HepG2 (cell line): Measurements from ENCODE around the gene LRRC8D. TPM values are rescaled to one million over a fixed set of nuclear protein-coding genes. Genes with fewer than 3 reads are reported as not detected.

Experiments
- ARID2 ChIP-seq: sonication (generic); formaldehyde crosslinking; IDR thresholded peaks from 2 replicates; pipeline ENCODE4 v1.8.1; 2022; ENCODE audit warnings: mild to moderate bottlenecking, missing genetic modification reagents, borderline replicate concordance
- ARID3A ChIP-seq: IDR thresholded peaks from 2 replicates; pipeline ENCODE4 v1.6.1; 2012; ENCODE audit warnings: low read depth, low read length, improper control_type of control experiment
- CREB1 ChIP-seq, 2 experiments: fragments of 450-650 bp in 1 of 2; IDR thresholded peaks; 2 replicates each; pipeline ENCODE4 v1.6.1; 2016 to 2017; ENCODE audit warnings: control low read depth in 1 of 2, mild to moderate bottlenecking in 1 of 2, missing compliant biosample characterization in 1 of 2, missing genetic modification characterization in 1 of 2
- CREM ChIP-seq, 2 experiments: sonication (generic) in 1 of 2; formaldehyde crosslinking in 1 of 2; IDR thresholded peaks; 2 replicates each; pipeline versions ENCODE4 v1.4.0 to v1.6.1; 2016 to 2020; ENCODE audit warnings: antibody characterized with exemption in 1 of 2, mild to moderate bottlenecking in 1 of 2, missing genetic modification reagents in 1 of 2
- DR1 ChIP-seq: sonication (generic); formaldehyde crosslinking; IDR thresholded peaks from 2 replicates; pipeline ENCODE4 v1.8.0; 2021; ENCODE audit warnings: mild to moderate bottlenecking, missing genetic modification reagents, inconsistent platforms
- EP300 ChIP-seq, 3 experiments: sonication (generic) in 1 of 3; formaldehyde crosslinking in 1 of 3; IDR thresholded peaks; 2 replicates each; pipeline versions ENCODE4 v1.5.1 to v1.6.1; 2011 to 2020; ENCODE audit warnings: low read depth in 2 of 3, low read length in 2 of 3, borderline replicate concordance in 1 of 3, improper control_type of control experiment in 1 of 3, mild to moderate bottlenecking in 1 of 3, missing genetic modification reagents in 1 of 3, moderate library complexity in 1 of 3
- MEIS2 ChIP-seq: sonication (generic); formaldehyde crosslinking; IDR thresholded peaks from 2 replicates; pipeline ENCODE4 v1.9.0; 2021; ENCODE audit warnings: mild to moderate bottlenecking, missing genetic modification reagents
- NCOR1 ChIP-seq: fragments of 200-600 bp; sonication (generic); IDR thresholded peaks from 2 replicates; pipeline ENCODE4 v1.7.0; 2017; ENCODE audit warnings: antibody characterized with exemption, low read length, borderline replicate concordance
- NFKBIZ ChIP-seq: IDR thresholded peaks from 2 replicates; pipeline ENCODE4 v1.6.1; 2018; ENCODE audit warnings: missing genetic modification reagents, missing compliant biosample characterization
- NR2F6 ChIP-seq, 2 experiments: IDR thresholded peaks; 2 replicates each; pipeline ENCODE4 v1.6.1; 2016; ENCODE audit warnings: antibody characterized with exemption in 1 of 2, mild to moderate bottlenecking in 1 of 2
- PRDM10 ChIP-seq: sonication (generic); formaldehyde crosslinking; IDR thresholded peaks from 2 replicates; pipeline ENCODE4 v1.4.0; 2020; ENCODE audit warnings: low read depth, missing genetic modification reagents
- SMAD9 ChIP-seq: sonication (generic); formaldehyde crosslinking; IDR thresholded peaks from 2 replicates; pipeline ENCODE4 v1.5.1; 2020; ENCODE audit warnings: mild to moderate bottlenecking, missing genetic modification reagents
- TBX3 ChIP-seq: fragments of 450-650 bp; IDR thresholded peaks from 2 replicates; pipeline ENCODE4 v1.6.1; 2017; ENCODE audit warnings: antibody characterized with exemption, mild to moderate bottlenecking, inconsistent platforms, borderline replicate concordance
- TOPORS ChIP-seq: sonication (generic); formaldehyde crosslinking; IDR thresholded peaks from 2 replicates; pipeline ENCODE4 v1.8.0; 2023; ENCODE audit warnings: mild to moderate bottlenecking, missing genetic modification reagents
- ZFAT ChIP-seq: sonication (generic); formaldehyde crosslinking; conservative IDR thresholded peaks from 2 replicates; pipeline ENCODE4 v1.8.1; 2023; ENCODE audit warnings: missing genetic modification reagents, inconsistent platforms
- ZFX ChIP-seq: sonication (generic); formaldehyde crosslinking; IDR thresholded peaks from 2 replicates; pipeline ENCODE4 v1.4.0; 2020; ENCODE audit warnings: mild to moderate bottlenecking, low read depth, missing genetic modification reagents, moderate library complexity
- ZNF101 ChIP-seq: sonication (generic); formaldehyde crosslinking; IDR thresholded peaks from 2 replicates; pipeline ENCODE4 v1.4.0; 2020; ENCODE audit warnings: mild to moderate bottlenecking, low read depth, missing genetic modification reagents, borderline replicate concordance
- ZNF335 ChIP-seq: sonication (generic); formaldehyde crosslinking; IDR thresholded peaks from 2 replicates; pipeline ENCODE4 v1.4.0; 2020; ENCODE audit warnings: missing genetic modification reagents
- ZNF468 ChIP-seq: sonication (generic); formaldehyde crosslinking; IDR thresholded peaks from 2 replicates; pipeline ENCODE4 v1.8.0; 2022; ENCODE audit warnings: mild to moderate bottlenecking, moderate library complexity, missing genetic modification reagents
- ZNF510 ChIP-seq: sonication (generic); formaldehyde crosslinking; IDR thresholded peaks from 2 replicates; pipeline ENCODE4 v1.4.0; 2020; ENCODE audit warnings: low read depth, mild to moderate bottlenecking, missing genetic modification reagents
- ZNF660 ChIP-seq: sonication (generic); formaldehyde crosslinking; IDR thresholded peaks from 2 replicates; pipeline ENCODE4 v1.5.1; 2020; ENCODE audit warnings: mild to moderate bottlenecking, low read depth, missing genetic modification reagents, borderline replicate concordance
- ZNF678 ChIP-seq: sonication (generic); formaldehyde crosslinking; IDR thresholded peaks from 2 replicates; pipeline ENCODE4 v1.4.0; 2020; ENCODE audit warnings: mild to moderate bottlenecking, missing genetic modification reagents
- ZNF747 ChIP-seq: sonication (generic); formaldehyde crosslinking; IDR thresholded peaks from 2 replicates; pipeline ENCODE4 v1.8.1; 2023; ENCODE audit warnings: missing genetic modification reagents, mild to moderate bottlenecking, borderline replicate concordance
- ZNF766 ChIP-seq: sonication (generic); formaldehyde crosslinking; IDR thresholded peaks from 2 replicates; pipeline ENCODE4 v1.5.0; 2020; ENCODE audit warnings: missing genetic modification reagents, borderline replicate concordance
- polyA plus RNA-seq, 8 experiments: library from polyadenylated mRNA; depleted of rRNA in 3 of 8; stranded (reverse) in 7 of 8; unstranded in 1 of 8; fragments of >200 nt; fragmentation: Illumina TruSeq in 4 of 8; extraction: Trizol in 4 of 8; gene quantifications; 2 replicates each; pipeline versions ENCODE4 v1.2.1 to v1.2.3, GENCODE V29; 2011 to 2016; ENCODE audit warnings: low read depth in 4 of 8, missing spikeins in 1 of 8, mixed read lengths in 1 of 8; ENCODE audit not compliant: insufficient read depth in 1 of 8
- total RNA-seq, 5 experiments: library from RNA; depleted of rRNA; stranded (reverse); fragments of >200 nt; fragmentation: Illumina TruSeq; extraction: Trizol; gene quantifications; 2 replicates each; pipeline ENCODE4 v1.2.3, GENCODE V29; 2016; ENCODE audit warnings: low read depth in 1 of 5

The LRRC8D gene
- total and polyA plus RNA-seq, 2 of the 13 experiments (the other 11 are each of a cell fraction or from before 2014, with no cell fraction given): 29.9 to 45.5 TPM

DNA sequence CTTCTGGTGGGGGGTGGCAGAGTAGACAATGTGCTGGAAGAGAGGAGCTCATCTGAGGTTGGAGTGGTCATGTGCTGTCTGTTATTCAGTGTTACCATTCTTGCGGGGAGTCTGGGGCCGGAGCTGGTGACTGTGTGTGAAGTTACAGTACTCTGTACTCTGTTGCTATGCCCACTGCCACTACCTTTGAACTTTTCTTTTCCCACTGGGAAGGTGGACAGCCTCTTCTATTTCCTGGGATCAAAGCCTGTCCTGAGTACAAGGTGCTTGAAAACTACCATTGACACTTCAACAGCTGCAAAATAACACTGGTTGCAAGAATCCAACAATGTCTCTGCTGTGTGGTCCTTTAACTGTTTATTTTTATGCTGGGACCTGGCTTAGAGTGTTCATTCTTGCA, 107.7 kb downstream of the LRRC8D start (continued):
- TF ChIP-seq EP300 (IDR thresholded peaks at IDR 0.05; ENCODE audit: low read depth in 2 of 2, low read length in 2 of 2): peak in 1 of 2 experiments; percentile 76; a peak in 2 of 4 replicates
- 0 out of 2 replicates have a peak, but pooled peaks have one; percentile 10 for TF ChIP-seq EP300 (CRISPR knock-in tag; IDR thresholded peaks at IDR 0.05; ENCODE audit: borderline replicate concordance)
- TF ChIP-seq DR1: no peak
- TF ChIP-seq NCOR1: peak; percentile 81
- TF ChIP-seq ZNF747 (CRISPR knock-in tag): peak; percentile 49; the same call in 1 of the 2 replicates
- TF ChIP-seq NFKBIZ: no peak
- no peak for TF ChIP-seq ARID2 (CRISPR knock-in tag)
- no peak for TF ChIP-seq TOPORS
- peak; percentile 45; the same call in 1 of the 2 replicates for TF ChIP-seq TBX3
- TF ChIP-seq ARID3A: no peak
- 0 out of 2 replicates have a peak, but pooled peaks have one; percentile 30 for TF ChIP-seq MEIS2
- TF ChIP-seq SMAD9 (CRISPR knock-in tag): no peak
- no peak for TF ChIP-seq ZNF510 (CRISPR knock-in tag)
- TF ChIP-seq ZFX (CRISPR knock-in tag): no peak
- peak; percentile 64; the same call in 1 of the 2 replicates for TF ChIP-seq CREM (IDR thresholded peaks at IDR 0.05)
- TF ChIP-seq CREM (CRISPR knock-in tag; IDR thresholded peaks at IDR 0.05): no peak
- no peak for TF ChIP-seq ZNF468
- TF ChIP-seq ZNF766 (CRISPR knock-in tag): no peak
- no peak for TF ChIP-seq ZFAT
- TF ChIP-seq ZNF660 (CRISPR knock-in tag): no peak
- no peak for TF ChIP-seq ZNF101 (CRISPR knock-in tag)
- 0 out of 2 replicates have a peak, but pooled peaks have one; percentile 38 for TF ChIP-seq NR2F6 (IDR thresholded peaks at IDR 0.05)
- TF ChIP-seq NR2F6 (CRISPR knock-in tag; IDR thresholded peaks at IDR 0.05): peak; percentile 19; the same call in 1 of the 2 replicates
- TF ChIP-seq CREB1 (IDR thresholded peaks at IDR 0.05): no peak
- peak; percentile 41; the same call in 1 of the 2 replicates for TF ChIP-seq CREB1 (CRISPR knock-in tag; IDR thresholded peaks at IDR 0.05)
- TF ChIP-seq ZNF678 (CRISPR knock-in tag): no peak
- no peak for TF ChIP-seq PRDM10 (CRISPR knock-in tag)
- TF ChIP-seq ZNF335 (CRISPR knock-in tag): no peak
